ENCODE data around the gene ADPRH. TPM values are rescaled to one million over a fixed set of nuclear protein-coding genes. Genes with fewer than 3 reads are reported as not detected.

Gene ADPRH
- total RNA-seq, 4 donors from 2014 or later: 8.7 to 16.0 (median 14.5) TPM

GRCh38 chr3:119616056-119616455 lies 36.8 kb downstream of the ADPRH start:
- intact Hi-C loops (cut with DNase I): no loop called here
- H3K27me3 ChIP-seq: no peaks in the 10 kb centered on the region
- H3K27ac ChIP-seq: no peak overlapping the region
- no peaks in the 10 kb centered on the region for H3K36me3 ChIP-seq
- no peaks in the 10 kb centered on the region for H3K4me1 ChIP-seq
- 79 to 83% methylated on average over 4 of the region's 4 CpGs for WGBS, 2 donors
- DNase-seq: no peak
- H3K4me3 ChIP-seq (replicated peaks in 1 of 3): no peak overlapping the region
- TF ChIP-seq CTCF (IDR thresholded peaks at IDR 0.05) (no peak), POLR2A (IDR thresholded peaks at IDR 0.05) (no peak)
- H3K9me3 ChIP-seq: no peaks in the 10 kb centered on the region

GRCh38 chr3:119619094-119619493 lies 39.8 kb downstream of the ADPRH start:
- H3K9me3 ChIP-seq: no peaks in the 10 kb centered on the region
- no peaks in the 10 kb centered on the region for H3K4me1 ChIP-seq
- intact Hi-C loops (cut with DNase I): no loop called here
- no peak overlapping the region for H3K4me3 ChIP-seq (replicated peaks in 1 of 3)
- DNase-seq: no peak
- WGBS, 2 donors: 80 to 83% methylated on average over 7 of the region's 7 CpGs
- TF ChIP-seq CTCF (IDR thresholded peaks at IDR 0.05) (no peak), POLR2A (IDR thresholded peaks at IDR 0.05) (no peak)
- no peaks in the 10 kb centered on the region for H3K27me3 ChIP-seq
- H3K36me3 ChIP-seq: no peaks in the 10 kb centered on the region
- H3K27ac ChIP-seq: no peak overlapping the region

- no peak overlapping the region for H3K27ac ChIP-seq
- H3K4me1 ChIP-seq: no peaks in the 10 kb centered on the region
- H3K27me3 ChIP-seq: no peaks in the 10 kb centered on the region
- no peak for TF ChIP-seq POLR2A (IDR thresholded peaks at IDR 0.05)
- no peak for TF ChIP-seq CTCF (IDR thresholded peaks at IDR 0.05)
- H3K4me3 ChIP-seq (replicated peaks in 1 of 3): no peak overlapping the region
- H3K9me3 ChIP-seq: no peaks in the 10 kb centered on the region
- no peak for DNase-seq
- intact Hi-C loops (cut with DNase I): no loop called here
- H3K36me3 ChIP-seq: no peaks in the 10 kb centered on the region
- 96 to 97% methylated on average over 5 of the region's 5 CpGs for WGBS, 2 donors
These were observed 41.6 kb downstream of the ADPRH start for GRCh38 chr3:119620899-119621298.

- Histone ChIP-seq H3K9me3 (no peaks in the 10 kb centered on the region), H3K36me3 (no peaks in the 10 kb centered on the region), H3K27me3 (no peaks in the 10 kb centered on the region), H3K4me1 (peaks cover 0 to 8% of the 10 kb centered on the region in 2 donors), H3K27ac (no peak overlapping the region), H3K4me3 (replicated peaks in 1 of 3) (no peak overlapping the region)
- no peak for TF ChIP-seq POLR2A (IDR thresholded peaks at IDR 0.05)
- no peak for TF ChIP-seq CTCF (IDR thresholded peaks at IDR 0.05)
- DNase-seq: no peak
- 92 to 94% methylated on average over 9 of the region's 9 CpGs for WGBS, 2 donors
- intact Hi-C loops (cut with DNase I): no loop called here
These were observed 44.9 kb downstream of the ADPRH start for GRCh38 chr3:119624002-119624720.

GRCh38 chr3:119625451-119626153 lies 46.3 kb downstream of the ADPRH start:
- Histone ChIP-seq H3K9me3 (no peaks in the 10 kb centered on the region), H3K4me1 (peaks cover 0 to 11% of the 10 kb centered on the region in 2 donors), H3K27me3 (no peaks in the 10 kb centered on the region), H3K4me3 (replicated peaks in 1 of 3) (no peak overlapping the region), H3K27ac (no peak overlapping the region), H3K36me3 (no peaks in the 10 kb centered on the region)
- no peak for TF ChIP-seq POLR2A (IDR thresholded peaks at IDR 0.05)
- TF ChIP-seq CTCF (IDR thresholded peaks at IDR 0.05): no peak
- no peak for DNase-seq
- 79 to 86% methylated on average over 8 of the region's 8 CpGs for WGBS, 2 donors
- intact Hi-C loops (cut with DNase I): no loop called here

All from thyroid gland (tissue), 4 donors.